ENCODE measurements around the gene GLI3.

Gene GLI3

DNA sequence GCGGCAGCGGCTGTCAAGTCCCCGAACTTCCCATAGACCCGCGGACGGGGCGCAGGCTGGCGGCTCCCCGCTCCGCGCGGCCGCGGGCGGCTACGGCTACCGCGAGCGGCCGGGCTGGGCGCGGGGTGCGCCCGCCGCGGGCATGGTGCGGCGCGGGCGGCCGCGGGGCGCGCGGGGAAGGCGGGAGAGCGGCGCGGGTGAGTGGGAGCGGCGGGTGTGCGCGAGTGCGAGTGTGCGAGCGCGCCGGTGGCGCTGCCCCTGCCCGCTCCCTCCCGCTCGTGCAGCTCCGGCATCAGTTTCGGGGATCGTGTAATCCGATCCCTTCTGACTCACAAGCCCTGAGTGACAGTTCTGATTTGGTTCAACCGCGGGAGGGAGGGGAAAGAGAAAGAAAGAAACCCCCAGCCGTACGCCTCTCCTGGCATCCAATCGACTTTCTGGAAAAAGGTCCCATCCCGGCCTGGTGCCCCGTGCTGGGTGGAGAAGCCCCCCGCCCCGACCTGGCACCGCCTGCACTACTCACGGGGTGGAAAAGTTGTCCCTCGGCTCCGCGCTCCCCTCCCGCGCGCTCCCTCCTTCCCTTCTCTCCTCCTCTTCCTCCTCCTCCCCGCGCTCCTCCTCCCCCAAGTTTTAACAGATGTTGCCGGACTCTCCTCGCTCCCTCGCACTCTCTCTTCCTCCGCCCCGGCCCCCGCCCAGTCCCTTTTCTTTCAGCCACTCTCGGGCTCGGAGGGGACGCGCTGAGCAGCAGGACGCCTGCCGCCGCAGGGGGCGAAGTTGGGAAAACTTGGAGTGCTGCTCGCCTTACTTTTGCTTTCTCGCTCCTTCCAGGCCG lies at the start of gene GLI3:
Gene GLI3, minus strand, starts transcription at position 234 of the 835 bp plus-strand sequence. CDS start 13,956 bp downstream, outside the sequence.
- DNase-seq, result peak; percentile 59

DNA sequence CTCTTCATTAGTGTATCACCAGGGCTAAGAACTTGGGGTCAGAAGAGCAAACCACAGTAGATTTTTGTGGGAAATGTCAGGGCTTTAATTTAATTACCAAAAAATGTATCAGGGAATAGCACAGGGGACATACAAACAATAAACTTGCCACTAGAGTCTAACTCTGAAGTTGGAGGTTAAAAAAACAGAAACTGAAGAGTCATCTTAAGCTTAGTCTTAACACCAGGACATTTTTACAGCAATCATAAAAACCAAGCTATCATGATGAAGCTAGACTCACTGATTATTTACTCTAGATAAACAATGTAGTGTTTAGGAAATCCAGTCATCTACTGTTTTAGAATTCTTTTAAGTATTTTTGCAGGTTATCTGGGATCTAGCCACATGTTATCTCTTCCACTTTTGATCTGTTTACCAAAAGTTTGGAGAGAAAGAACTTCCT lies 48.4 kb upstream of the GLI3 start:
- no peak for DNase-seq

DNA sequence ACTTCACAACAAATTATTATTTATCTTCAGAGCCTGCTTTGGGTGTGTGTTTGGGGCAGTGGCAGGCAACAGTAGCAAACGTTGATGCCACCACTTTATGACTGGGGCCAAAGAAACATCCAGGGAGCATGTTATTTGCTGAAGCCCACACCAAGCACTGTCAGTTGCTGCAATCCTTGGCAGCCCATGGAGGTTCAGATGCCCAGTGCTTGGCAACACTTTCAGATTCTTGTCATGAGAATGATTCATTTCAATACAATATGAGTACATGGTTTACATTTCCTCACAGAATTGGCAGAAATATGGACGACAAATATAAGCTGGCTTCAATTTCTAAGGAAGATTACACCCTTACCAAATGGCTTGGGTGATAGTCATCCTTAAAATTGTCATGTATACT lies 46.5 kb upstream of the GLI3 start:
- DNase-seq, result no peak

GRCh38 chr7:42278344-42278743 lies 41.3 kb upstream of the GLI3 start:
- no peak for DNase-seq

GRCh38 chr7:42274053-42274452 lies 37.0 kb upstream of the GLI3 start:
- no peak for DNase-seq

DNA sequence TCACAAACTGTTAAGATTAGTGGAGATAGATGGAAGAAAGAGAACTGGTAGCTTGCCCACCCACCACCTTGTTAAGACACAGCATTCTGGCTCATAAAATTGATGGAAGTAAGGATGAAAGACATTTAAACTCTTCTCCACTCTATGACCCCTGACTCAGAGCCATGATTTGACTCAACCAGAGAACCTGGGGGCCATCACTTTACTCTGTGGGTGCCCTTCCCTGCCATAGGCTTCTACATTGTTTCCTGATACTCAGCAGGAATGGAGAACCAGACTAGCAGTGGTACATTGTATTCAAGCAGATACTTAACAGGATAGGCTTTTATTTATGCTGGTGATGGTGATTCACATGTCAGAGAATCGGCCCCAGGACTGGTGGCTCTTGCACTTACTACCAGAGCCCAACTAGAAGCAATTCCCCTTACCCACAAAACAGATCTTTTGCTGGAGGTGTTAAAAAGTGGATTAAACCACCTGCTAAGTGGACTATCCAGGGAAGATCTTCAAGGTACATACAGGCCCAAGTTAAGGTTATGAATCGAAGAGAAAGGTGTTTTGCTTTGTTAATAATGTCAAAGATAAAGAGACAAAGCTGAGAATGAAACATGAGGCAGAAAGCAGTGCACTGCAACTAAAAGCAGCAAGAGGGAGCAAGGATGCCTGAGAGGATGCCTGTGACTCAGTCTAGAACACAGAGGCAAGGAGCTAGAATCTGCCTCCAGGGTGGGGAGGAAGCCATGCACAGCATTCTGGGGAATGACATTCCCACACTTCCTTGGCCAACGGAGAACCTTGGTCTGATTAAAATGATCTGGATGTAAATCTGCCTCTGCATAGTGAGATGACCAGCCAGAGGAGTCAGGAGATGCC lies 36.0 kb upstream of the GLI3 start:
- no peak for DNase-seq

- DNase-seq, result no peak
These were observed 32.2 kb upstream of the GLI3 start for GRCh38 chr7:42269161-42269560.

DNA sequence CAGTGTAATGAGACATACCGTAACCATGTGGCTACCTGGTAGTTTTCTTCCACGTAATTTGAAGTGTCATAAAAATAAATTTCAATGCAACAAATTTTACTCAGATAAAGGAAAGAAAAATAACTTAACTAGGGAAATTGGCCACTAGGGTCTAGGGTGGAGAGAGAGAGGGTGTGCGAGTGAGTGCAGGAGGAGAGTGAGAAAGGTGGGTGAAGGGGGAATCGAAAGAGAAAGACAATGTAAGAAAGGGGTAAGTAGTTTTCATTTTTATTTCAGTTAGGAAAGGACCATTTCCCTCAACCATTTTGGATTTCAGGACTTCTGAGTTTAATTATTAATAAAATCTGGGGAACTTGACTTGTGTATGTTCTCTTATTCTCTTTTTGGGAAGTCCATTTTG lies 27.7 kb upstream of the GLI3 start:
- DNase-seq, result no peak

GRCh38 chr7:42263971-42264370 lies 27.0 kb upstream of the GLI3 start:
- DNase-seq, result no peak

DNA sequence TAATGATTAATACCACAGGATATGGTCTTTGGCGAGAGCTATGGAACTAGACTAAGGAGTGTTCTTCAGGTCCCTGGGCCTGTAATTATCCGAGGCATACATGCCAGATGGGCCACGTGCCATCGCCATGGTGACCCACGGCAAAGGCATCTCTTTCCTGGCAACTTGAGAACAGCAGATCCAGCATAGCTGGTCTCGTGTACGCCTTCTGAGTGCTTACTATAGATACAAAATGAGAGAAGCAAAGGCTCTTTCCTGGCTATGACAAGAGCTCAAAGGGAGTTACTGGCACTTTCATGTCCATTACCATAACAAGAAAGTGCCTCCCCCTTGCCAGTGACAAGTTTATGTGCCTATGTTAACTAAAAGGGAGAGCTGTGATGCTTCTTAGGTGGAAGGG lies 26.0 kb upstream of the GLI3 start:
- DNase-seq, result no peak

DNA sequence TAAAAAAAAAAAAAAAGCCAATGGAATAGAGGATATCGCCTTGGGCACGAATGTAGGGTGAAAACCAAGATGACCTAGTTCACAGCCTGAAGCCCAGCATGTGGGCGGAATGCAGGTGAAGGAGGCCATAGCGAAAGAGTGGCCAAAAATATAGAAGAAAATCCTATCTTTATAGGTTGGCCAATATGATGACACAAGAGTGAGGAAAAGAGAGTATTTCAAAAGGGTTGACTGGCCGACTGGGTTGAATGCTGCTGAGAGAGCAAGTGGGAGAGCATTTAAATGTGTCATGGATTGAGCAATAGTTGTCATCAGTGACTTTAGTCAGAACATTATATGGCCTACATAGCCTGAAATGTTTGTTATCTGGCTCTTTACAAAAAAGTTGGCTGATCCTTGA lies 17.2 kb upstream of the GLI3 start:
- no peak for DNase-seq

DNA sequence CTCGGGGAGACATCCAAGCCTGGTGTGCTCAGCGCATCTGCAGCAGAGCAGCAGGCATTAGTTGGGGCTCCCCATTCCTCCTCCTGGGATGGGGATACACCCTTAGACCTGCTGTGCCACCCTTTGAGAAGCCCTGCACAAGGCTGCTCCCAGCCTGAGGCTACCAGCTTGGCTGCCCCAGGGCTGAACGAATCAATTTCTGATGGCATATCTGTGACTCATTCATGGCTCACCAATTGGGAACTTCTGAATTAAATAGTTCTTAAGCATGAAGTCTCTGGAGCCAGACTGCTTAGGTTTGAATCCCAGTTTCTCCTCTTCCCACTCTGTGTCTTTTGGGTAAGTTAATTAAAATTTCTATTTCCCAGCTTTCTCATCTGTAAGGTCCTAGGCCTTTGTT lies 16.3 kb upstream of the GLI3 start:
- DNase-seq, result no peak

DNA sequence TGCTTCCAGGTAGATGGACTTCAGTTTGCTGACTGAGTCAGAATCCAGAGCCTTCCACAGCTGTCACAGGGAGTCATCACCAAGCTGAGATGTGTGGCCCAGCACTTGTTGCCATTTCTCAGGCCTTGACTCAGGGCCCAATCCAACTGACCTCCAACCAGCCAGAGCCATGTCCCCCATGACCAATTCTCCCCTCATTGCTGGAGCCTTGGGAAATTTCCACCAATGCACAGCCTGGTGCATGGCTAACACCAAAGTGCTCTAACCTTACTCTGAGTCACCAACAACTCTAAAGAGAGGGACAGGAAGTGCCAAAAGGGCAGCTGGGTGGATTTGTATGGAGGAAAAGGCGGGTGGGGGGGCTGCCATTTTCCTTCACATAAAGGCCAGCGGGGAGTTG lies 13.4 kb upstream of the GLI3 start:
- DNase-seq, result no peak

GRCh38 chr7:42248579-42248978 lies 11.6 kb upstream of the GLI3 start:
- DNase-seq, result no peak

GRCh38 chr7:42247301-42247700 lies 10.3 kb upstream of the GLI3 start:
- DNase-seq, result no peak

- no peak for DNase-seq
These were observed 7.8 kb upstream of the GLI3 start for GRCh38 chr7:42244828-42245227.

- no peak for DNase-seq
These were observed 5.4 kb upstream of the GLI3 start for GRCh38 chr7:42242381-42242780.

DNA sequence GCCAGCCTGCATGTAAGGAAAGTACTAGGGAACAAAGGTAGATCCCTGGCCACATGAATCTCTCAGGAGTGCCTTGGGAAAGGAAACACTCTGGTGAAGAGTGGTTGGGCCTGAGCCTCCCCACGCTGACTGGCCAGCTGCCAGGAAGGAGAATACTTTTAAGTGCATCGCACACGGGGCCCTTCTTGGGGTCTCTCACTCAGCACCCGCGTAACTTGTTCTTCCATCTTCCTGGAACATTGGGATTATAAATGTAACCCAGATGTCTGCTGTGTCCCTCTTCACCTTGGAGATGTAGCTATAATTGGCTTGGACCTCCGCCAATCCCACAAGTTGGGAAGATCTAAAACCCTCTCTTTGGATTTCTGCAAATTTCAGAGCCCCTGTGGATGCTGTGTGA lies 4.4 kb upstream of the GLI3 start:
- no peak for DNase-seq

- DNase-seq, result no peak
These were observed 3.4 kb upstream of the GLI3 start for GRCh38 chr7:42240416-42240815.

DNA sequence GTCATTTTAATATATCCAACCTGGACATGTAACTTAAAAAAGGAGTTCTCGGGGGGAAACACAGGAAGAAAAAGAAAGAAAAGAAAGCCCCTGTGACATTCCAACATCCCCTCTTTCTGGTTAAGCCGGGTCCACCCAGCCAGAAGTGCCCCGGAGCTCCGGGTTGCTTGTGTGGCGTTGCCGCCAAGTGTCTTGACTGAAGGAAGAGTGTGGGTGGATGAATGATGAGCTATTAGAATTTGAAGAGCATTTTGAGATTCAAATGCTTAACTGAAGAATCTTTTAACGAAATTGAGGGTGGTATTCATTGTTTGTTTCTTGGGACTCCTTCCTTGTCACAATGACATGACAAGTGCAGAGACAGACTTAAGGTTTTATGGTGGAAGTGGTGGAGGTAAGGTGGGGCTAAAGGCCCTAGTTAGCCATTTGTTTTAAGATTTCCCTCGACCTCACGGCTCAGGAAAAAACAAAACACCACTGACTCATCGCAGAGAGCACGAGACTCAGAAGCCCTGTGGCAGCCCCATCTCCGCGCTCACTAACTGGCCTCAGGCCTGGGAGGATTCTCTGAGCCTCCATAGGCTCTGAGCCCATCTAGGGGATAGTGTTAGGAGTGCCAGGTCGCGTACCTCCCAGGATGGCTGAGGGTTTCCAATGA lies 1.8 kb upstream of the GLI3 start:
- no peak for DNase-seq

DNA sequence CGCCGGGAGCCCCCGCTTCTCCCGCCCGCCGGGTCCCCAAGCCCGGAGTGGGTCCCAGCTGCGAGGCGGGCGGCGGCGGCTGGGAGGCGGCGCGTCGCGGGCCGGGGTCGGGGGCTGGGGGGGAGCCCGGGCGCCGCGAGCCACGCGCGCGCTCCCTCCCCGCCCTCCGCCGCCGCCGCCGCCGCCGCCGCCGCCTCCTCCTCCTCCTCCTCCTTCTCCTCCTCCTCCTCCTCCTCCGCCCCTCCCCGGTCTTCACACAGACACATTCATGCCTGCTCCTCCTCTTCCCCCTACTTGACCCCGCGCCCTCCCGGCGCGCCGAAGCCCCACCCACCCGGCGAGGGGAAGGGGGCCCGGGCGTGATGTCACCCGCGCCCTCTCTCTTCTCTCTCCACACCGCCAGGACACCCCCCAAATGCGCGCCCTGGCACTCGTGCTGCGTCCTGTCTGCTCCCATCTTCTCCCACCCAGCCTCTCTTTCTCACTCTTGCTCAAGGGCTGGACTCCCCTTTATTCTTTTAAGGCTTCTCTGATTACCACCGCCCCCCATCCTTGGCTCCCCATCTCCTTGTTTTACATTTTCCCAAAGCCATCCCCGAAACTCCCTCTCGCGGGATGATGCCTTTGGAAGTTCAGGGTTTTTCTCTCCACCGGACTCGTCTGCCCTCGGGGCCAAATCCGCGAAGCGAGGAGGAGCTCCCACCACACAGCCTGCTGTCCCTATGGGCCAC lies 967 bp upstream of the GLI3 start:
- peak; percentile 30 for DNase-seq

DNA sequence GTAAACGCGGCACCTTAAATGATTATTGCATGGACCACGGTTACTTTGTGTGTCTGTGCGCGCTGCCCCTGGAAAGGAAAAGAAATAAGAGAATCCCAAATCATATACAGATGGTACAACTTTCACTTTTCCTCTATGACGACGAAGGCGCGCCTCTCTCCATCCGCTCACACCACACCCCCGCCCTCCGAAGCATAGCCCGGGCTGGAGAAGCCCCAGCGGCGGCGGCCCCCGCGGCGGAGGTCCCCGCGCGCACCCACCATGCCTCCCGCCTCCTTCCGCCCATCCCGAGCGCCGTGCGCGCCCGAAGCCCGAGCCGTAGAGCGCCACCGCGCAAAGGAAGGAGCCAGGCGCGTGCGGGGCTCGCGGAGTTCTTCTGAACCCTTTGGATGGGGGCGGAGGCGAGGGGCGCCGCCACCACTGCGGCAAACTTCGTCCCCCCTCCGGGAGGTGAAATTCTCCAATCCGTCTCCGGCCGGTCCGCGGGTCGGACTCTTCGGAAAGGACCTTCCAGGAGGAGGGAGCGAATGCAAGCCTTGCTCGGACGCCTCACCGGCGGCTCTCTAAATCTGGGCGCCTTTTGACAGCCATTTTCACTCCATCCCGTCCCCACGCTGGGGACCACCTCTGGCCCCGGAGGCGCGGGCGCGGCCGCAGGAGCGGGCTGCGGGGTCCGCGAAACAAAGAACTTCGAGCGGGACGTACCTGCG lies 588 bp downstream of the GLI3 start:
- peak; percentile 20 for DNase-seq
